SK-N-SH treated with all-trans-retinoic acid at 6 μM for 48 hours (cell line): ENCODE data around the gene PCP4L1.

ENCODE experiments used
- RARB ChIP-seq: fragments of 250-450 bp; sonication (Bioruptor Pico); IDR thresholded peaks from 2 replicates; pipeline ENCODE4 v1.8.0; 2021; ENCODE audit warnings: mild to moderate bottlenecking, moderate library complexity
- ZFP30 ChIP-seq: fragments of 450-650 bp; formaldehyde crosslinking; IDR thresholded peaks from 2 replicates; pipeline ENCODE4 v1.5.0; 2022; ENCODE audit warnings: mild to moderate bottlenecking, moderate library complexity

DNA sequence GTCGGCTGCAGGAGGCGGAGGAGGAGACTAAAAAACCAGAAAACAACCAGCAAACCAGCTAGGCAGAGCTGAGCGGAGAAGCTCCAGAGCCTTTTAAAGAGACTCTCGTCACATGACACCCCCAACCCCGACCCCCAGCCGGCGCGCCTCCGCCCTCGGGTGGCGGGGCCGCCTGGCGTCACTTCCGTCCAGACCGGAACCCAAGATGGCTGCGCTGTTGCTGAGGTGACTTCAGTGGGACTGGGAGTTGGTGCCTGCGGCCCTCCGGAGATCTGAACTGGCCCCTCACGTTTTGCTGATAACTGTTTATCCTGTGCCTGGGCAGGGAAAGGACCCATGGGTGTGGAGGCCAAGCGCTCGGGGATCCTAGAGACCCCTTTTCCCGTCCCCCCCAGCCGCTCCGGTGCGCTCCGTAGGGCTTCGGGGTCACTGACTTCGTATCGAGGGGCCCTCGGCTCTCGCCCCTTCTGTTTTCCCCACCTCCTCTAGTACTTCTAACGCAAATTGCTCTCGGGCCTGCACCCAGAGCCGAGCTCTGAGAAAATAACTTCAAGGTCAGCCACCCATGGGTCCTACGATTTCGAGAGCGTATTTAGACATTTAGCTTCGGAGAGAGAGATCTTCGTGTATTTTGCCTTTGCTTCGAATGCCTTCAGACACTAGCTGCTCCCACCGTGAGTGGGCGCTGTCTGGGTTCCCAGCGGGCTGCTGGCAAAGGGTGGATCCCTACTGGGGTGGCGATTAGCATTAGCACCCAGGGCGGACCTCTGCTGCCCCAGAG, 55.8 kb downstream of the PCP4L1 start, which contains the start of gene SDHC:
- no peak for TF ChIP-seq ZFP30
- TF ChIP-seq RARB (CRISPR knock-in tag), result no peak
